GM12891 (cell line): ENCODE measurements around the gene DOK4.

ENCODE experiments used
- POLR2A ChIP-seq: IDR thresholded peaks from 2 replicates; pipeline ENCODE4 v1.6.1; 2011; ENCODE audit warnings: low read depth, low read length, control low read depth
- POLR2AphosphoS5 ChIP-seq: IDR thresholded peaks from 2 replicates; pipeline ENCODE4 v1.6.1; 2011; ENCODE audit warnings: low read depth, low read length, control low read depth
- TAF1 ChIP-seq: IDR thresholded peaks from 2 replicates; pipeline ENCODE4 v1.6.1; 2011; ENCODE audit warnings: low read depth, low read length, control low read depth

DNA sequence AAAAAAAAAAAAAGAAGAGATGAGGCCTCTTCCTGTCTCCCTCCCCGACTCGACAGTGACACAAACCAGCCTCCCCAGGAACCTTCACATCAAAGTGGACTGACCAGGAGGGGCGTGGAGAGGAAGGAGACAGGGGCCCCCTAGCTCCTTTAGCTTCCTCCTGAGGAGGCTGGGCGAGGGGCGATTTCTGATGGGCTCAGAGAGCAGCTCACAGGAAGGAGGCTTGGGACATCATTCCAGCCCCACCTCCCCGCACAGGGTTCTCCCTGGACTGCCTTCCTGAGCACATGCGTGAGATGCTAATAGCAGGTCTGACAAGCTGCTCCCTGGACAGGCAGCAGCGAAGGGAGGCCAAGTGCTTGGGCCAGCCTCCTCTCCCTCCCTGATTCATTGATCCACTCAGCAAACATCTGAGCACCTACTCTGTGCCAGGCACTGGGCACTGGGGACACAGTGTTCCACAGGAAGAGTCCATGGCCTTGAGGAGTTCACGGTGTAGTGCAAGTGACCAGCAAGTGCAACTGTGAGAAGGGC lies 14.4 kb upstream of the DOK4 start:
- TF ChIP-seq TAF1, result no peak
- no peak for TF ChIP-seq POLR2AphosphoS5
- no peak for TF ChIP-seq POLR2A
